AG09319 (cell line): ENCODE data around the gene BRICD5.

Experiments
- DNase-seq: peaks from one replicate; pipeline ENCODE4 v3.0.0-alpha.2; 2010; ENCODE audit warnings: low read depth; ENCODE audit errors: extremely low read depth
- CTCF ChIP-seq: IDR thresholded peaks from 2 replicates; pipeline ENCODE4 v1.5.1; 2011; ENCODE audit warnings: low read depth, mild to moderate bottlenecking, inconsistent platforms, low read length, moderate library complexity

The BRICD5 gene

GRCh38 chr16:2226918-2227317 lies 16.3 kb upstream of the BRICD5 start:
- DNase-seq: no peak
- TF ChIP-seq CTCF: no peak

GRCh38 chr16:2226245-2226793 lies 15.7 kb upstream of the BRICD5 start:
- no peak for DNase-seq
- no peak for TF ChIP-seq CTCF

GRCh38 chr16:2223942-2224486 lies 13.4 kb upstream of the BRICD5 start:
- DNase-seq: no peak
- TF ChIP-seq CTCF: peak; percentile 26

- no peak for TF ChIP-seq CTCF
- DNase-seq: peak; percentile 99
These were observed 12.7 kb upstream of the BRICD5 start, which contains the start of gene E4F1 for GRCh38 chr16:2223221-2223941. Gene E4F1, plus strand, starts transcription at chr16:2223591. Its CDS starts 23 bp downstream, at chr16:2223614.

GRCh38 chr16:2216330-2216729 lies 5.7 kb upstream of the BRICD5 start:
- DNase-seq: no peak
- no peak for TF ChIP-seq CTCF

GRCh38 chr16:2214719-2214968 lies 4.0 kb upstream of the BRICD5 start, which contains the start of gene PGP:
Gene PGP, minus strand, starts transcription at chr16:2214840. Its CDS starts 63 bp downstream, at chr16:2214777.
- no peak for TF ChIP-seq CTCF
- no peak for DNase-seq
